Dermis microvascular lymphatic vessel endothelial cell (primary cell): Measurements from ENCODE around the gene FGFRL1. TPM values are rescaled to one million over a fixed set of nuclear protein-coding genes. Genes with fewer than 3 reads are reported as not detected.

Experiments used
- DNase-seq, 2 donors: peaks; one replicate each; pipeline versions ENCODE4 v3.0.0 to v3.0.0-alpha.2; 2010; ENCODE audit warnings: low read depth in 2 of 2
- total RNA-seq: library from RNA; depleted of rRNA; stranded (reverse); fragments of >200 nt; gene quantifications from 2 replicates; pipeline ENCODE4 v1.2.1, GENCODE V29; 2014

FGFRL1 gene
- total RNA-seq, 1 donor from 2014 or later = 6.2 TPM

DNA sequence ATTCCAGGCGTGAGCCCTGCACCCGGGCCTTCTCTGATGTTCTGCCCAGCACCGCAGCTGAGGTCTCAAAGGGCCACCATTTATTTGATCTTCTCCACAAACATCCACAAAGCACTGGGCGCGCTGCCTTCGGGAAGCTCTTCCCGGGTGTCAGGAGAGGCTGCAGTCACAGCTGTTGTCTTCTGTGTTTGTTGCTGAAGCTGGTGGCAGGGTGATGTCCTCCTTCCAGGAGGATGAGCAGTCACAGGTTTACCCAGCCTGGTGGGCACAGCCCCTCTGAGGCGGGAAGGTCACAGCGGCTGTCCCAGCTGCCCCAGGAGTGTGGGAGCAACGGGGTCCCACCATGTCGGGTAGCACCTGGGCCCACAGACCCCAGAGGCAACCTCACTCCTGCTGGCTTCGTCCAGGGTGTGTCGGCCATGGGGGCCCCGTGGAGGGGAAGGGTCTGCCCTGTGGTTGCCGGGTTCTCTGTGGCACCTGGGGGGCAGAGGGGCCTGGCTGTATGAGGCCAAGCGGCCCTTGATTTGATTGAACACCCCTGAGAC is 27.6 kb downstream of the FGFRL1 start:
- no peak for DNase-seq

DNA sequence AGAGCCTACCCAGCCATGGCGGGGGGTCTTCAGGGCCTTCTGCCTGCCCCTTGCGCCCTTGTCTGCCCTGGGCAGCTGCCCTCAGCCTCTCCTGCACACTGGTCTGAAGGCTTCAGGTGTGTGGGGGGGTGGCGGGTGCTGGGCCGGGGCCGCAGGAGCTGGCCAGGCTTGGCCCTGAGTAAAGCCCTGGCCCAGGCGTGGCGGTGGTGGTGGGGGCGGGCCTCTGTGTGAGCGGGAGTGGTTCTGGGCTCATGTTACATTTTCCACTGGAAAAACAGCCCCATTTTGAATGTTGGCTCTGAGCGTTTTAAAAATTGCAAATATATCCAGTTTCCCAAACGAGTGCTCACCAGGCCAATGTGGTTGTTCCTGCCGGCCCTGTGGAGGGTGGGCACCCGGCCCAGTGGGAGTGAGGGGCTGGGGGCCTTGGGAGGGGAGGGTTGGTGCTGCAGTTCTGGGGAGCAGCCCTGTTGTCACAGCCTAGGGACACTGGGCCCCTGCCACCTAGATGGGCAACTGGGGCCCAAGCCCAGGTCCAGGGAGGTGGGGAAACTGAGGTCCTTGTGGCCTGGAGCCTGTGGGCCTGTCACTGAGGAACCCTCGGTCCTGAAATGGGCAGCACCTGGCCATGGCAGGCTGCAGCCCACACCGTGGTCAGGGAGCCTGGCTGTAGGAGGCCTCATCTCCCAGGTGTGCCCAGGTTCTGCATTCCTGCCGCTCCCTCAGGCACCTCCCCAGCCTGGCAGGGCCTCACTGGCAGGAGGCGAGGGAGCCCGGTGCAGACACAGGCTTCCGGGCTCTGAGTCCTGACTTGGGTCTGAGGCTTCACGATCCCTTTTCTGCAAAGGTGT is 28.3 kb downstream of the FGFRL1 start:
- peak; percentile 29 to 32 for DNase-seq

GRCh38 chr4:1040344-1041146 is 29.1 kb downstream of the FGFRL1 start:
- no peak for DNase-seq

- peak in 1 of 2 donors; percentile 32 for DNase-seq
Measured at GRCh38 chr4:1041147-1041935, 29.9 kb downstream of the FGFRL1 start.

DNA sequence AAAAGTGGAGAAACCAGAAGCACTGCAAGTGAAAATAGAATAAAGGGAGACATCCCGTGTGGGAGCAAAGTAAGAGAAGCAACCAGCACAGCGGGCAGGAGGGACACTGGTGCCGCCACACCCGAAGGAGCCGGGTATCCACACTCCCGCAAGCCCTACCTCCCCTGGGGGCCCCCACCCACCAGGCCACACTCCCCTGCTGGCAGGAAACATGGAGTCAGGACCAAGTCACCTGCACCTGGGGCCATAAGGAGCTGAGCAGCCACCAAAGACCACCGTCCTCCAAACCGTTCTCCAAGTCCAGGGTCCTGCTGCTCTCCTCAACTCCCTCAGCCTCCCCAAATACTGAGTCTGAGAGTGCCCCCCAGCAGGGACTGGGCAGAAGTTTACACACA is 30.5 kb downstream of the FGFRL1 start:
- no peak for DNase-seq

GRCh38 chr4:1042352-1043055 is 31.1 kb downstream of the FGFRL1 start:
- no peak for DNase-seq

- DNase-seq = no peak
Measured at GRCh38 chr4:1043162-1043561, 31.7 kb downstream of the FGFRL1 start.

GRCh38 chr4:1043651-1044468 is 32.4 kb downstream of the FGFRL1 start:
- DNase-seq = peak; percentile 94 to 99

DNA sequence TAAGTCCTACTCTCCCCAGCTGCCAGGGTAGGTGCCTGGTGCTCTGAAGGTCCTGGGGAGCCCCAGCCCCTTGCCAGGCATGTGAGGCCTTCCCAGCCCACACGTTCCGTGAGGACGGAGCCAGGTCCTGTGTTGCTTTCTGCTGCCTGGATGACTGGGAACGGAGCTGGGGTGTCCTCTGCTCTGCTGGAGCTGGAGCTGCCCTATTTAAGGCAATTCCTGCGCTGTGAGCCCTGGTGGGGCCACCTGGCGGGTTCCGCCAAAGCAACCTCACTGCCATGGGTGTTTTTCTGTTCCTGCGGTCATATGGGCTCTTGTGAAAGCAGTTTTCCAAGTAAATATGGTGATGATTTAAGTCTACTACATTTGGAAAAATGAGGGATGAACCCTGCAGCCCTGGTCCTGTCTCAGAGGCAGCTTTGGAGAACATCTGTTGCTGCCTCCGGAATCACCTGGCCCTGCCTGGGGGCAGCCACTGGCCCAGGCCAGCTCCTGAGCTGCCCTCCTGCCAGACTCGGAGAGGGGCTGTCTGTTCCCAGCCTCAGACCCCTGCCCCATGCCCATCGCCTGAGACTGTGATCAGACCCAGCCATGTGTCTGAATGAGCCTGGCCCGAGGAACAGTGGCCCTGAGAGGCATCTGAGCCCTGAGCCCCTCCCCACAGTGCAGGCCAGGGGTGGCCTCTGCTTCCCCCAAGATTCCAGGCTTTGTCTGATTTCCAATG is 33.2 kb downstream of the FGFRL1 start:
- DNase-seq = no peak

DNA sequence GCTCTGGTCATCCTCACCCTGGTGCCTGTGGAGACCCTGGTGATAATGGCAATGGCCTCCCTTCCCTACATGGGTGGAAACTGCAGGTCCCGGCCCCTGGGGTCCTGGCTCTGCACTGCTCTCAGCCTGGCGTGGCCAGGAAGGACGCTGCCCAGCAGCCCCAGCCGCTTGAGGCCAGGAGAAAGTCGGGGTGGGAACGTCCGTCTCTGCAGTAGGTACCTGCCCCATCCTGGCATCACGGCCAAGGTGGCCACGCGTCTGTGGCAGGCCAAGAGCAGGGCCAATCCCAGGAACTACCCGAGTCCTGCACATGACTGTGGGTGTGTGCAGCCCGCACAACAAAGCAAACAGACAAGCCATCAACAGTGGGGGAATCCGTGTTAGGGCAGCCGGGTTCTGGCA is 33.8 kb downstream of the FGFRL1 start:
- DNase-seq = no peak

GRCh38 chr4:1045595-1046201 is 34.3 kb downstream of the FGFRL1 start:
- DNase-seq = no peak

- peak; percentile 54 to 59 for DNase-seq
Measured at GRCh38 chr4:1046581-1047011, 35.2 kb downstream of the FGFRL1 start.

DNA sequence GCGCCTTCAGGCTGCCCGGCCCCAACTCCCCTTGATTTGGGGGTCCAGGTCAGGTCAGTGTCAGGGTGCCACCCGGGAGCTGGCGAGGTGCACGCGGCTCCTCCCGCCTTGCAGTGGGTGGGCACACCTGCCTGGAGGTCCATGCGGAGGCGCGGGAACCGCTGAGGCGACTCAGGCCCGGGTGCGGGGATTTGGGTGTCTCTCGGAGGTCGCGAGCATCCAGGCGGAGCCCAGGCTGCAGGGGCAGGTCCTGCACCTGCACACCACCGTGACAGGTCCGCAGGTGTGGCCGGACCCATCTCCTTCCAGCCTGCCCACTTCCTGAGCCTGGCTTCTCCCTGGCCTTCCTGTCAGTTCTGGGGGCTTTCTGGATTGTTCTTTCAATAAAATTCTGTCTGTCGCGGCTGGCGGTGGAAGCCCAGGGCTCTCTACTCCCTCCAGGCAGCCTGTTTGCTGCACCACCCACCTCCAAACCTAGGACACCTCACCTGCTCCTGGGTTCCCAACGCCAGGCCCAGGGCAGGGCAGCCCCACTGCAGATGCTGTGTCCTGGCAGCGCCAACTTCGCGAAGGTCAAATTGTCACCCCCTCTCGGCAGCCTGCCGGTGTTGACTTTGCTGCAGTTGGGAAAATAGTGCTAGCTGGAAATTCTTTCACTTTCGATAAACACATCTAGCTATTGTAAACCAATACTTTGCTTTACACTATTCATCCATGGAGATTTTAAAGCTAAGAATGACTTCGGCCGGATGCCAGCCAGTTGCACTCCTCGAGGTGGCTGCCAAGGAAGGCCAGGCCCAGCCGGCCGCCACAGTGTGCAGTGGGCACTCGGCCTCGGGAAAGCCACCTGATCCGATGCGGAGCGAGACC is 35.9 kb downstream of the FGFRL1 start:
- peak; percentile 33 to 54 for DNase-seq

GRCh38 chr4:1047976-1048772 is 36.7 kb downstream of the FGFRL1 start:
- no peak for DNase-seq

DNA sequence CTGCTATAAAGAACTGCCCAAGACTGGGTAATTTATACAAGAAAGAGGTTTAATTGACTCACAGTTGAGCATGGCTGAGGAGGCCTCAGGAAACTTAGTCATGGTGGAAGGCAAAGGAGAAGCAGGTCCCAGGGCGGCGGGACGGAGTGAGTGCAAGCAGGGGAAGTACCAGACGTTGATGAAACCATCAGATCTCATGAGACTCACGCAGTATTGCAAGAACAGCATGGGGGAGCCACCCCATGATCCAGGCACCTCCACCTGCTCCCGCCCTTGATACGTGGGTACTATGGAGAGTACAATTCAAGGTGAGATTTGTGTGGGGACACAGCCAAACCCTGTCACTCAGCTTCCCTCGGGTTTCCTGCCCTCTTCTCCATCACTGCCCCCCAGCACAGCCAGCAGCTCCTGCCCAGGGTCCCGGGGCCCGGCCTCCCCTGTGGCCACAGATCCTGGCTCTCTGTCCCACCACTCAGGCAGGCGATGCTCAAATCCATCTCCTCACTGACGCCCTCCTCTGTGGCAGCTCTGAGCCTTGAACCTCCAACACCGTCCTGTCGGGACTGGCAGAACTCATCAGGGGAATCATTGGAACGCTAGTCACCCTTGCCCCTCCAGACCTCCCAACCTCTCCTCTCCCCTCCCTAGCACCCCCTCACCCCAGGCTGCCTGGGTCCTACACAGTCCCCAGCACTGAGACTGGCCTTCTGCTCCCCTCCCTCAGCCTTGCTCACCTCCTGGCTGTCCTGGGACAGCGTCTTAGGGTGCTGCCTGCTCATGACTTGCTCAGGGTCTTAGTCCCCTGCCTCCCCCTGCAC is 37.6 kb downstream of the FGFRL1 start:
- peak in 1 of 2 donors; percentile 37 for DNase-seq

- no peak for DNase-seq
Measured at GRCh38 chr4:1049591-1049905, 38.1 kb downstream of the FGFRL1 start.
